PC-3 (cell line): ENCODE data around the gene BMPR1A. TPM values are rescaled to one million over a fixed set of nuclear protein-coding genes. Genes with fewer than 3 reads are reported as not detected.

Experiments
- ATAC-seq: fragments of 200-7000 bp; cut with Tn5 transposase; 2 replicates; pipeline ENCODE4 v1.9.1; 2020; ENCODE audit warnings: mild to moderate bottlenecking, moderate library complexity
- BruUV-seq: library from RNA; stranded (reverse); fragments of 400-500 nt; replicated peaks from 2 replicates; lab custom pipeline; 2021; lab: Mats Ljungman, UMichigan
- CTCF ChIA-PET: fragments of 300-600 bp; sonication (Branson Sonifier 250); formaldehyde crosslinking; loops from one replicate; lab custom pipeline; 2022; ENCODE audit warnings: antibody characterized with exemption; lab: Charles Lee
- POLR2A ChIA-PET: fragments of 300-600 bp; sonication (Branson Sonifier 250); formaldehyde crosslinking; loops from one replicate; lab custom pipeline; 2022; ENCODE audit warnings: antibody characterized with exemption; ENCODE audit not compliant: unreplicated experiment; lab: Charles Lee
- DNase-seq: peaks from one replicate; pipeline ENCODE4 v3.0.0-alpha.2; 2015
- H2AFZ ChIP-seq: fragments of 300-600 bp; sonication (generic); 2 replicates; pipeline ENCODE4 v1.6.0; 2016; ENCODE audit warnings: antibody characterized with exemption, low read length
- H3F3A ChIP-seq: fragments of 300-600 bp; sonication (generic); one replicate; pipeline ENCODE4 v1.6.0; 2017; ENCODE audit warnings: antibody characterized with exemption, low read length, control low read depth, mild to moderate bottlenecking; ENCODE audit not compliant: unreplicated experiment
- H3K27ac ChIP-seq: fragments of 300-600 bp; sonication (generic); 2 replicates; pipeline ENCODE4 v1.5.1; 2016; ENCODE audit warnings: mild to moderate bottlenecking, low read length
- H3K27me3 ChIP-seq: fragments of 300-600 bp; sonication (generic); 2 replicates; pipeline ENCODE4 v1.6.1; 2016; ENCODE audit warnings: low read length, mixed read lengths
- H3K36me3 ChIP-seq: fragments of 300-600 bp; sonication (generic); 2 replicates; pipeline ENCODE4 v1.6.1; 2016; ENCODE audit warnings: low read depth, mixed run types, low read length, mixed read lengths
- H3K4me1 ChIP-seq: fragments of 300-600 bp; sonication (generic); 2 replicates; pipeline ENCODE4 v1.5.1; 2016; ENCODE audit warnings: low read length; ENCODE audit not compliant: insufficient read depth
- H3K4me2 ChIP-seq: fragments of 300-600 bp; sonication (generic); 2 replicates; pipeline ENCODE4 v1.6.0; 2016; ENCODE audit warnings: low read length
- H3K4me3 ChIP-seq: fragments of 300-600 bp; sonication (generic); 2 replicates; pipeline ENCODE4 v1.5.1; 2016; ENCODE audit warnings: mild to moderate bottlenecking, low read length, mixed read lengths
- H3K79me2 ChIP-seq: fragments of 300-600 bp; sonication (generic); 2 replicates; pipeline ENCODE4 v1.6.1; 2017; ENCODE audit warnings: low read length, mixed read lengths
- H3K9ac ChIP-seq: fragments of 300-600 bp; sonication (generic); 2 replicates; pipeline ENCODE4 v1.6.0; 2016; ENCODE audit warnings: mild to moderate bottlenecking, low read length
- H3K9me2 ChIP-seq: fragments of 300-600 bp; sonication (generic); replicated peaks from 2 replicates; pipeline ENCODE4 v1.6.1; 2016; ENCODE audit warnings: mixed run types, low read length, mixed read lengths
- H3K9me3 ChIP-seq: fragments of 300-600 bp; sonication (generic); 2 replicates; pipeline ENCODE4 v1.6.1; 2016; ENCODE audit warnings: low read length, mixed read lengths
- H4K20me1 ChIP-seq: fragments of 300-600 bp; sonication (generic); 2 replicates; pipeline ENCODE4 v1.6.1; 2016; ENCODE audit warnings: low read length, mixed read lengths
- EZH2 ChIP-seq: fragments of 300-600 bp; sonication (generic); IDR thresholded peaks from one replicate; pipeline ENCODE4 v1.6.1; 2017; ENCODE audit warnings: antibody characterized with exemption, mild to moderate bottlenecking, low read length; ENCODE audit not compliant: unreplicated experiment
- EZH2phosphoT487 ChIP-seq: fragments of 300-600 bp; sonication (generic); IDR thresholded peaks from 2 replicates; pipeline ENCODE4 v1.6.1; 2018; ENCODE audit warnings: mild to moderate bottlenecking, antibody characterized with exemption, low read length, borderline replicate concordance
- intact Hi-C: fragments of 100-400 bp; cut with micrococcal nuclease; formaldehyde crosslinking; loops from 2 replicates; pipeline ENCODE4 v1.9.0; 2023
- total RNA-seq: library from RNA; depleted of rRNA; stranded (reverse); fragments of >200 nt; gene quantifications from 2 replicates; pipeline ENCODE4 v1.2.3, GENCODE V29; 2014
- TF ChIP-seq, protein P1 (sequence below): fragments of 300-600 bp; sonication (generic); conservative IDR thresholded peaks from 2 replicates; pipeline ENCODE4 v1.5.1; 2017; ENCODE audit warnings: antibody characterized with exemption, low read depth, mild to moderate bottlenecking, low read length

BMPR1A gene
- total RNA-seq, 1 experiment from 2014 or later: 14.5 TPM

DNA sequence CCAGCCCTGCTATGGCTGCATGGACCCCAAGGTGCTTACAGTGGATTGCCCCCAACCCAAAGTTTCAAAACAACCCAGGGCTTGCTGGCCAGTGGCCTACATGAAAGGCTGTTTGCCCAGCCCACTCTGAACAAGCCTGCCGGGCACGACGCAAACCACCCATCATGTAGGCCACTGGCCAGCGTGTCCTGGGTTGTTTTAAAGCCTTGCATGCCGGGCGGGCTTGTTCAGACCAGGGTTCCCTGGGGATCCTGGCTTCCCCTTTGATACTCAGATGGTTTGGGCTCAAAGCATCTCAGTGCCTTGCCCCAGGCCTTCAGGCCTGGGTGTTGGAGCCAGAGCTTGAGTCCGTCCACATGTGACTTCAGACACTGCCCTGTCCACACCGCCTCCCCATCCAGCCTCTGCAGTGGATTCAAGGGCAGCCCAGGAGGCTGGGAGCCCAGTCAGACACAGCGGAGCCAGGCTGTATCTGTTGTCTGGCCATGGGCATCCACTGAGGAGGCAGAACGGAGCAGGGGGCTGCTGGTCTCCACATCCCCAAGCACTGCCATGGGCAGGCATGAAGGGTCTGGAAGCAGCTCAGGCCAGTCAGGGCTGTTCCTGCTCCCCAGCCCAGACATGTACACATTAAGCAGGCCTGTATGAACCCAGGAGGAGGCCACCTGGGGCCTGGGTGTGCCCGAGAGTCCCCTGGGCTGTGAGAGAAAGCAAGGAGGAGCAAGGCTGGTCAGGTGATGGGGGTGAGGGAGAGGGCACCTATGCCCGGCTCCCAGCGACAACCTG is 207.8 kb downstream of the BMPR1A start:
- intact Hi-C loops: no loop called here
- no peak for ATAC-seq
- Histone ChIP-seq H3K4me3 (no peak overlapping the region), H3F3A (no peaks in the 10 kb centered on the region), H3K9me3 (no peaks in the 10 kb centered on the region), H3K4me2 (no peak overlapping the region), H3K36me3 (no peaks in the 10 kb centered on the region), H3K9ac (no peak overlapping the region), H3K27me3 (no peaks in the 10 kb centered on the region), H3K4me1 (peaks cover 45% of the 10 kb centered on the region), H3K27ac (no peak overlapping the region), H3K9me2 (no peaks in the 10 kb centered on the region), H2AFZ (no peak overlapping the region), H4K20me1 (no peaks in the 10 kb centered on the region), H3K79me2 (peaks cover 17% of the 10 kb centered on the region)
- no peak for TF ChIP-seq EZH2phosphoT487
- TF ChIP-seq, protein P1, sequence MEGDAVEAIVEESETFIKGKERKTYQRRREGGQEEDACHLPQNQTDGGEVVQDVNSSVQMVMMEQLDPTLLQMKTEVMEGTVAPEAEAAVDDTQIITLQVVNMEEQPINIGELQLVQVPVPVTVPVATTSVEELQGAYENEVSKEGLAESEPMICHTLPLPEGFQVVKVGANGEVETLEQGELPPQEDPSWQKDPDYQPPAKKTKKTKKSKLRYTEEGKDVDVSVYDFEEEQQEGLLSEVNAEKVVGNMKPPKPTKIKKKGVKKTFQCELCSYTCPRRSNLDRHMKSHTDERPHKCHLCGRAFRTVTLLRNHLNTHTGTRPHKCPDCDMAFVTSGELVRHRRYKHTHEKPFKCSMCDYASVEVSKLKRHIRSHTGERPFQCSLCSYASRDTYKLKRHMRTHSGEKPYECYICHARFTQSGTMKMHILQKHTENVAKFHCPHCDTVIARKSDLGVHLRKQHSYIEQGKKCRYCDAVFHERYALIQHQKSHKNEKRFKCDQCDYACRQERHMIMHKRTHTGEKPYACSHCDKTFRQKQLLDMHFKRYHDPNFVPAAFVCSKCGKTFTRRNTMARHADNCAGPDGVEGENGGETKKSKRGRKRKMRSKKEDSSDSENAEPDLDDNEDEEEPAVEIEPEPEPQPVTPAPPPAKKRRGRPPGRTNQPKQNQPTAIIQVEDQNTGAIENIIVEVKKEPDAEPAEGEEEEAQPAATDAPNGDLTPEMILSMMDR: no peak
- TF ChIP-seq EZH2: no peak
- no peak for DNase-seq
- ChIA-PET CTCF (interaction anchor here (0.6 kb wide), 1 partner anchor 21 kb away, joined by 3 read pairs; no protein-coding TSS in a partner anchor), POLR2A (interaction anchor here (0.6 kb wide), 1 partner anchor 166 kb away, joined by 7 read pairs; no protein-coding TSS in a partner anchor)
- BruUV-seq: no TSS peak

DNA sequence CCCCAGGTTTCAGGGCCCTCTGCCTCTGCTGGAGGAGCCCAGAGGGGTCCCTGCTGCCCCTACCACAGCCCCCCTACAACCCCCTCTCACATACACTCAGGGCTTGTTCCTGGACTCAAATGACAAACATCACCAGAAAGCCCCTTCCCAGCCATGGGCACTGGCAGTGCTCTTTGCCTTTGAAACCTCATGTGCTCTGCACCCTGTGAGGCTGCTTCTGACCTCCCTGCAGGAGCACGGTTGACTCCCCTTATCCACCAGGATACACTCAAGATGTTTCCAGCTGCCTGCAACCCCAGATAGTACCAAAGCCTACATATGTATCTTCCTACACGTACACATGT is 208.4 kb downstream of the BMPR1A start:
- TF ChIP-seq EZH2phosphoT487 (no peak), EZH2 (no peak)
- TF ChIP-seq, protein P1: no peak
- ATAC-seq (no peak), DNase-seq (no peak)
- Histone ChIP-seq H2AFZ (no peak overlapping the region), H4K20me1 (peaks cover 4% of the 10 kb centered on the region; the same call in 1 of the 2 replicates), H3F3A (no peaks in the 10 kb centered on the region), H3K27ac (no peak overlapping the region), H3K9me2 (no peaks in the 10 kb centered on the region), H3K79me2 (peaks cover 23% of the 10 kb centered on the region), H3K4me1 (peaks cover 45% of the 10 kb centered on the region), H3K36me3 (no peaks in the 10 kb centered on the region), H3K4me2 (no peak overlapping the region), H3K27me3 (no peaks in the 10 kb centered on the region), H3K4me3 (no peak overlapping the region), H3K9ac (no peak overlapping the region), H3K9me3 (no peaks in the 10 kb centered on the region)
- CTCF ChIA-PET: no interaction called here
- intact Hi-C loops: no loop called here
- POLR2A ChIA-PET: no interaction called here
- BruUV-seq: no TSS peak
